Measurements from ENCODE around the gene NFAT5.

DNA sequence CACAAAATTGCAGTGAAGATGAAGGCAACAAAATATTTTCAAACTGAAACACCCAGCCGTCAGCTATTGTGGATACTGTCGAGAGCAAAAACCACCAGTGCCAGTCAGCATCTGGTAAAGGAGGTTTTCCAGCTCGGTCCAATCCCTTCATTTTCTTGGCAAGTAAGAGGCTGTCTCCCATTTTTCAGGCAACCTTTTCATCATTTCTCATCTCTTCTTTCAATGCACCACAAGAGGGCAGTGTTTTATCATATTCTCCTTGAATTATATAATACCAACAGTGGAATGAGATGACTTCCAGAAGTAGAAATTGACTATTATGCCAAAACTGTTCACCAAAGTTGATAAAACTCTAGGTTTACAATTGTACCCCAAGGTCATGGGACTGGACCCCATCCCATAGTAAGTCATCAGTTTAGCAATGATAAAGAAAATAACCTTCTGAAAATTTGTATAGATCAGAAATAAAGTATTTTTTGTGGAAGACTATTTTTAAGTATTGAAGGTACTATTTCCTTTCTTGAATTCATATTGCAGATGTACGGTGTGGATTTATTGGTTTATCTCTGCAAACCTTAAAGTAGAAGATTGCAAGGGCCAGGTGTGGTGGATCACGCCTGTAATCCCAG lies 143.8 kb downstream of the NFAT5 start:
- no peak for TF ChIP-seq EZH2 (IDR thresholded peaks at IDR 0.05)
- TF ChIP-seq, protein P1, sequence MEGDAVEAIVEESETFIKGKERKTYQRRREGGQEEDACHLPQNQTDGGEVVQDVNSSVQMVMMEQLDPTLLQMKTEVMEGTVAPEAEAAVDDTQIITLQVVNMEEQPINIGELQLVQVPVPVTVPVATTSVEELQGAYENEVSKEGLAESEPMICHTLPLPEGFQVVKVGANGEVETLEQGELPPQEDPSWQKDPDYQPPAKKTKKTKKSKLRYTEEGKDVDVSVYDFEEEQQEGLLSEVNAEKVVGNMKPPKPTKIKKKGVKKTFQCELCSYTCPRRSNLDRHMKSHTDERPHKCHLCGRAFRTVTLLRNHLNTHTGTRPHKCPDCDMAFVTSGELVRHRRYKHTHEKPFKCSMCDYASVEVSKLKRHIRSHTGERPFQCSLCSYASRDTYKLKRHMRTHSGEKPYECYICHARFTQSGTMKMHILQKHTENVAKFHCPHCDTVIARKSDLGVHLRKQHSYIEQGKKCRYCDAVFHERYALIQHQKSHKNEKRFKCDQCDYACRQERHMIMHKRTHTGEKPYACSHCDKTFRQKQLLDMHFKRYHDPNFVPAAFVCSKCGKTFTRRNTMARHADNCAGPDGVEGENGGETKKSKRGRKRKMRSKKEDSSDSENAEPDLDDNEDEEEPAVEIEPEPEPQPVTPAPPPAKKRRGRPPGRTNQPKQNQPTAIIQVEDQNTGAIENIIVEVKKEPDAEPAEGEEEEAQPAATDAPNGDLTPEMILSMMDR (IDR thresholded peaks at IDR 0.05) = peak; percentile 80

Measured in neural progenitor cell (in vitro differentiated cells).